Activated CD4-positive, alpha-beta memory T cell treated with anti-CD3 and anti-CD28 coated beads for 36 hours (primary cell): Measurements from ENCODE around the gene ATP1A1. TPM values are rescaled to one million over a fixed set of nuclear protein-coding genes. Genes with fewer than 3 reads are reported as not detected.

Source experiments
- CTCF ChIA-PET: fragments of 350-600 bp; sonication (Branson Sonifier 250); formaldehyde crosslinking; loops from one replicate; lab custom pipeline; 2021; ENCODE audit warnings: antibody characterized with exemption, inconsistent platforms; lab: Charles Lee
- POLR2A ChIA-PET: fragments of 350-600 bp; sonication (Branson Sonifier 250); formaldehyde crosslinking; loops from one replicate; lab custom pipeline; 2021; ENCODE audit warnings: antibody characterized with exemption; lab: Charles Lee
- DNase-seq: peaks from one replicate; pipeline ENCODE4 v3.0.0-alpha.2; 2020
- H3K27ac Mint-ChIP-seq: one replicate; pipeline ENCODE4 v1.8.0; 2021; ENCODE audit warnings: mixed read lengths
- H3K27me3 Mint-ChIP-seq: one replicate; pipeline ENCODE4 v1.8.0; 2021; ENCODE audit warnings: mixed read lengths
- H3K36me3 Mint-ChIP-seq: one replicate; pipeline ENCODE4 v1.8.0; 2021; ENCODE audit warnings: mixed read lengths
- H3K4me1 Mint-ChIP-seq: one replicate; pipeline ENCODE4 v1.8.0; 2021; ENCODE audit warnings: low read depth, mixed read lengths
- H3K4me3 Mint-ChIP-seq: one replicate; pipeline ENCODE4 v1.8.0; 2021; ENCODE audit warnings: mild to moderate bottlenecking, mixed read lengths
- H3K9me3 Mint-ChIP-seq: one replicate; pipeline ENCODE4 v1.8.0; 2021; ENCODE audit warnings: mixed read lengths
- intact Hi-C: fragments of 100-400 bp; cut with micrococcal nuclease; formaldehyde crosslinking; loops from one replicate; pipeline ENCODE4 v1.15.1; 2023
- total RNA-seq, 2 experiments: library from RNA; stranded (reverse); gene quantifications; one replicate each; pipeline ENCODE4 v1.2.3, GENCODE V29; 2021

Gene ATP1A1
- total RNA-seq, 2 experiments from 2014 or later = 253 to 258 TPM

DNA sequence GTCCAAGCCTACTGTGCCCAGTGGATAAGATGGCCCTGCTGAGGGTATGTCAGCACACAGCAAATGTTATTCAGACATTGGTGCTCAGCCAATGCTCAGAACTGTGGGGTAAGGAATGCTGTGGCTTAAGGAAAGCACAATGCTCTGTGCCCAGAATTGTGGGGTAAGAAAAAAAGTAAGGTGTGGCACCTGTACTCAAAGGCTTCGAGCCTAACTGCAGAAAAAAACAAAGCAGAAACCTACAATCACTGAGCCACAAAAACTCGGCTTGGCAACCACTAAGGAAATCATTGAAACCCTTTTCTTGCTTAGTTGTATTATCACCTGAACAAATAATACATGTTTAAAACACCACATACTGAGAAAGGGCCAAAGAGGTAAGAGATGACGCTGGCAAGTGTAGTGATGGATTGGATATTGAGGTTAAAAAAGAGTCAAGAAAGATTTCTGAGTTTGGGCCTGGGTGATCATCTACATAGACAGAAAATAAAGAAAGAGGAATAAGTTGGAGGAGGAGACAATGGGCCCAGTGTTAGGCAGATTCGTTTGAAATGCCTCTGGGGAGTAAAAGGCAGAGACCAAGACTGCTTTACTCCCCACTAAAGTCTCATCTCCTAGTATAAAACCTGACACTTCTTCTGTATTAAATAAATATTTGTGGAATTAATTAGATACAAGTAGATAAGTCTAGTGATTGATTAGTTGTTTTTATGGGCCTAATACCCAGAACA is 25.9 kb upstream of the ATP1A1 start:
- Mint-ChIP-seq H3K4me3 (no peak overlapping the region), H3K4me1 (peaks cover 70% of the 10 kb centered on the region), H3K27me3 (no peaks in the 10 kb centered on the region), H3K36me3 (no peaks in the 10 kb centered on the region), H3K9me3 (peaks cover 4% of the 10 kb centered on the region), H3K27ac (no peak overlapping the region)
- no peak for DNase-seq
- CTCF ChIA-PET = no interaction called here
- intact Hi-C loops = no loop called here
- POLR2A ChIA-PET = no interaction called here

DNA sequence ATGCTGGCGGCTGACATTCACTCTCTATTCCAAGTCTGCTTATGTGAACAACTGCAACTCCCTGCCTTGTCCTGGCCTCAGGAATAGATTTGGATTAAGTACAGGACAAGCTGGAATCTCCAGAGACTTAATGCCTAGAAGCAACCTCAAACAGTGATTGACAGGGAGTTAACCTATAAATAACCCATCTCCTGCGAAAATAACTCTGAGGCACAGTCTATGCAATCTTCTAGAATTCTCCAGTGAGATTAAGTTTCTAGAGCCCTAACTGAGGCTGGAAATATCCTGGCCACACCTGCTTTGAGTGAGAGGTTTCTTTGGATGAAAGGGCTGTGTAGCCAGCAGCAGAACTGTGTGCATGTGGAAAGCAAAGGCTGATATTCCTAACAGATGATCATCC is 25.3 kb upstream of the ATP1A1 start:
- CTCF ChIA-PET = no interaction called here
- Mint-ChIP-seq H3K36me3 (no peaks in the 10 kb centered on the region), H3K27ac (no peak overlapping the region), H3K9me3 (peaks cover 4% of the 10 kb centered on the region), H3K4me3 (no peak overlapping the region), H3K4me1 (peaks cover 72% of the 10 kb centered on the region), H3K27me3 (no peaks in the 10 kb centered on the region)
- intact Hi-C loops = no loop called here
- POLR2A ChIA-PET = no interaction called here
- DNase-seq = no peak

DNA sequence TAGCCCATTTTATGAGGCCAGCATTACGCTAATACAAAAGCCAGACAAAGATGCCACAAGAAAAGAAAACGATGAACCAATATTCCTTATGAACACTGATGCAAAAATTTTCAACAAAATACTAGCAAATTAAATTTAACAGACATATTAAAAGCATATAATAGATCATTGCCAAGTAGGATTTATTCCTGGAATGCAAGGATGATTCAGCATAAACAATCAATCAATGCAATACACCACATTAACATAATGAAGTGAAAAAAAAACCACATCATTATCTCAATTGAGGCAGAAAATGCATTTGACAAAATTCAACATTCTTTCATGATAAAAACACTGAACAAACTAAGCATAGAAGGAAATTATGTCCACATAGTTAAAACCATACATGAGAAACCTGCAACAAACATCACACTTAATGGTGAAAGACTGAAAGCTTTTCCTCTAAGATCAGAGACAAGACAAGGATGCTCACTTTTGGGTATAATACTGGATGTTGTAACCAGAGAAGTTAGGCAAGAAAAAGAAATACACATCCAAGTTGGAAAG is 22.9 kb upstream of the ATP1A1 start:
- CTCF ChIA-PET = interaction anchor here (1.7 kb wide), 1 partner anchor 135 kb away, joined by 4 read pairs; no protein-coding TSS in a partner anchor
- H3K36me3 Mint-ChIP-seq = no peaks in the 10 kb centered on the region

DNA sequence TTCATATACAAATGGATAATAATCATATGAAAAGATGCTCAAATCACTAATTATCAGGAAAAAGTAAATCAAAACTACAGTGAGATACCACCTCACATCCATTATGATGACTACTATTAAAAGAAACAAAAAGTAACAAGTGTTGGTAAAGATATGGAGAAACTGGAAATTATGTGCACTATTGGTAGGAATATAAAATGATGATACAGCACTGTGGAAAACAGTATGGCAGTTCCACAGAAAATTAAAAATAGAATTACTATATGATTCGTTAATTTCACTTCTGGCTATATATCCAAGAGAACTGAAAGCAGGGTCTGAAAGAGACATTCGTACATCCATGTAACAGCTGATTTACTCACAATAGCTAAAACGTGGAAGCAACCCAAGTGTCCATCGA is 21.1 kb upstream of the ATP1A1 start:
- CTCF ChIA-PET = no interaction called here
- POLR2A ChIA-PET = interaction anchor here (1.5 kb wide), 1 partner anchor 26 kb away, joined by 3 read pairs; no protein-coding TSS in a partner anchor
- H3K27ac Mint-ChIP-seq = peak overlapping the region; percentile 19

More for the DNA sequence above, 22.9 kb upstream of the ATP1A1 start:
- intact Hi-C loops = no loop called here
- Mint-ChIP-seq H3K27me3 (no peaks in the 10 kb centered on the region), H3K4me3 (no peak overlapping the region), H3K4me1 (peaks cover 54% of the 10 kb centered on the region), H3K27ac (no peak overlapping the region), H3K9me3 (peaks cover 4% of the 10 kb centered on the region)
- no peak for DNase-seq
- POLR2A ChIA-PET = no interaction called here

DNA sequence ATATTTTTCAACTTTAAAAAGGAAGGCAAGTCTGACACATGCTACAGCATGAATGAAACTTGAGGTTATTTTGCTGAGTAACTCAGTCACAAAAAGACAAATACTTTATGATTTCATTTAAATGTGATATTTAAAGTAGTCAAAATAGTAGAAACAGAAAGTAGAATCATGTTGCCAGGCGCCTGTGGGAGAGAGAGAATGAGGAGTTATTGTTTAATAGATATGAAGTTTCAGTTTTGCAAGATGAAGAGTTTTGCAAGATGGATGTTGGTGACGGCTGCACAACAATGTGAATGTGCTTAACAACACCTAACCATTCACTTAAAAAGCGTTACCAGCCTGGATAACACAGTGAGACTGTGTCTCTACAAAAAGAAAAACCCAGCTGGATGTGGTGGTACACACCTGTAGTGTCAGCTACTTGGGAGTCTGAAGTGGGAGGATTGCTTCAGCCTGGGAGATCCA is 20.7 kb upstream of the ATP1A1 start:
- H3K9me3 Mint-ChIP-seq = peaks cover 4% of the 10 kb centered on the region
- ChIA-PET CTCF (no interaction called here), POLR2A (interaction anchor here (0.7 to 1.5 kb wide), 2 partner anchors 24 to 25 kb away, joined by 3 read pairs; no protein-coding TSS in a partner anchor)
- intact Hi-C loops = loop anchor here (1.0 to 2.0 kb wide), 2 partner anchors 26 kb away; no protein-coding TSS in a partner anchor
- peak; percentile 39 for DNase-seq
- H3K27ac Mint-ChIP-seq = peak overlapping the region; percentile 19
- H3K27me3 Mint-ChIP-seq = no peaks in the 10 kb centered on the region
- peaks cover 45% of the 10 kb centered on the region for H3K4me1 Mint-ChIP-seq
- H3K4me3 Mint-ChIP-seq = peak overlapping the region; percentile 44
- no peaks in the 10 kb centered on the region for H3K36me3 Mint-ChIP-seq

More for the DNA sequence above, 21.1 kb upstream of the ATP1A1 start:
- DNase-seq = no peak
- Mint-ChIP-seq H3K27me3 (no peaks in the 10 kb centered on the region), H3K36me3 (no peaks in the 10 kb centered on the region), H3K9me3 (peaks cover 4% of the 10 kb centered on the region), H3K4me3 (peak overlapping the region; percentile 44), H3K4me1 (peaks cover 45% of the 10 kb centered on the region)
- intact Hi-C loops = loop anchor here (1.0 to 2.0 kb wide), 2 partner anchors 25 to 26 kb away; no protein-coding TSS in a partner anchor

DNA sequence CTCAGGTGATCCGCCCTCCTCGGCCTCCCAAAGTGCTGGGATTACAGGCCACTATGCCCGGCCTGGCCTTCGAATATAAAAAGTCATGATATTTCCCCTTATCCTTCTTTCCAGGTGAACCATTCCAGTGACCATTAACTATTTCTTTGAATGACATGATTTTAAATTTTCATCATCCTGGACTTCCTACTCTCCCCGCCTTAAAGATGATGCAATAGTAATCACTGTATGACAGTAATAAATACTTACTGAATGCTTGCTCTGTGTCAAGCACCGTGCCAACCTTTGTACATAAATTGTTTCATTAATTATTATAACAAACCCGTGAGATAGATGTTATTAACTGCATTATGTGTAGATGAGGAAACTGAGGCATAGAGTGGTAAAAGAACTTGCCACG is 19.9 kb upstream of the ATP1A1 start:
- DNase-seq = no peak
- POLR2A ChIA-PET = interaction anchor here (0.7 to 1.5 kb wide), 2 partner anchors 23 to 24 kb away, joined by 3 read pairs; no protein-coding TSS in a partner anchor
- intact Hi-C loops = loop anchor here (2.0 kb wide), 1 partner anchor 26 kb away; no protein-coding TSS in a partner anchor
- Mint-ChIP-seq H3K27me3 (no peaks in the 10 kb centered on the region), H3K4me1 (peaks cover 39% of the 10 kb centered on the region), H3K36me3 (no peaks in the 10 kb centered on the region), H3K4me3 (no peak overlapping the region), H3K9me3 (peaks cover 2% of the 10 kb centered on the region), H3K27ac (no peak overlapping the region)
- CTCF ChIA-PET = no interaction called here

DNA sequence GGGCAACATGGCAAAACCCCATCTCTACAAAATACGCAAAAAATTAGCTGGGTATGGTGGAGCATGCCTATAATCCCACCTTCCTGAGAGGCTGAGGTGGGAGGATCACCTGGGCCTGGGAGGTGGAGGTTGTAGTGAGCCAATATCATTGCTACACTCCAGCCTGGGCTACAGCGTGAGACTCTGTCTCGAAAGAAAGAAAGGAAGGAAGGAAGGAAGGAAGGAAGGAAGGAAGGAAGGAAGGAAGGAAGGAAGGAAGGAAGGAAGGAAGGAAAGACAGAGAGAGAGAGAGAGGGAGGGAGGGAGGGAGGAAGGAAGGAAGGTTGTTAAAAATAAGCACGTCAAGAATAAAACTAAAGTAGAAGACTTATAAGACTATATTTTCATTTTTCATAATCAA is 17.0 kb upstream of the ATP1A1 start:
- Mint-ChIP-seq H3K27ac (no peak overlapping the region), H3K4me3 (no peak overlapping the region), H3K9me3 (no peaks in the 10 kb centered on the region), H3K27me3 (no peaks in the 10 kb centered on the region), H3K36me3 (no peaks in the 10 kb centered on the region), H3K4me1 (peaks cover 29% of the 10 kb centered on the region)
- ChIA-PET CTCF (interaction anchor here (1.1 to 2.7 kb wide), 2 partner anchors 129 to 143 kb away, joined by 4 to 13 read pairs; no protein-coding TSS in a partner anchor), POLR2A (no interaction called here)
- intact Hi-C loops = no loop called here
- no peak for DNase-seq

DNA sequence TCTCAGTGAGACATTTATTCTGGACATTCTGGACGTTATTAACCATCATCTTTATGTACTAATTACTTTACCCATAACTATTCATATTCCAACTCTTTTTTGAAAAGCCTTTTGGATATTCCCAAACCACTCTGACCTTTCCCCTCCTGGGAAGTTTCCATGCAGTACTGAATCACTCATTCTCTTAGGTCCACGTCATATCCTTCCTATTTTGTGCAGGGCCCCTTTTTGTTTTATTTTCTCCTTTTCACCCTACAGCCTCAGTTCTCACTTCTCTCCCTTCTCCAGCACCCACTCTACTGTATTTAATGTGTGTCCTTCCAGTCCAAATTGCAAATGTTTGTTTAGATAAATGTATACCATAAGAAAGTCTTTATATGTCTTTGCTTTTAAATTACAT is 16.4 kb upstream of the ATP1A1 start:
- no peaks in the 10 kb centered on the region for H3K27me3 Mint-ChIP-seq
- no peak overlapping the region for H3K27ac Mint-ChIP-seq
- no peak overlapping the region for H3K4me3 Mint-ChIP-seq
- ChIA-PET CTCF (interaction anchor here (2.7 kb wide), 1 partner anchor 128 kb away, joined by 13 read pairs; no protein-coding TSS in a partner anchor), POLR2A (no interaction called here)
- intact Hi-C loops = no loop called here
- H3K9me3 Mint-ChIP-seq = no peaks in the 10 kb centered on the region
- DNase-seq = no peak
- no peaks in the 10 kb centered on the region for H3K36me3 Mint-ChIP-seq
- H3K4me1 Mint-ChIP-seq = peaks cover 24% of the 10 kb centered on the region

DNA sequence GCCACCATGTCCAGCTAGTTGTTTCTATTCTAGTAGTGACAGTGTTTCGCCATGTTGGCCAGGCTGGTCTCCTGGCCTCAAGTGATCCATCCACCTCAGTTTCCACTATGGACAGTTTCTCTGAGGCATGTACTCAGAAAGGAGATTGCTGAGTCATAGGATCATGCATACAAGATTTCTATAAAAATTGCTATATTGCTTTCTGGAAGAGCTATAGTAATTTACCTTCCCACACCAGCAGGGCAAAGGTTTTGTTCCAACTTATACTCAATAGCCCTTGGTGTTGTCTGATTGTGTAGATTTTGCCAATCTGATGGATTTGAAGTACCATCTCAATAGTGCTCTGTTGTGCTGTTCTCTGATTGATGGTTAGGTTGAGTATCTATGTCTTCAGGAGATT is 15.6 kb upstream of the ATP1A1 start:
- Mint-ChIP-seq H3K9me3 (no peaks in the 10 kb centered on the region), H3K4me1 (peaks cover 16% of the 10 kb centered on the region), H3K27ac (no peak overlapping the region), H3K4me3 (no peak overlapping the region), H3K36me3 (no peaks in the 10 kb centered on the region), H3K27me3 (no peaks in the 10 kb centered on the region)
- POLR2A ChIA-PET = no interaction called here
- DNase-seq = no peak
- CTCF ChIA-PET = interaction anchor here (0.7 to 2.7 kb wide), 5 partner anchors 127 to 218 kb away, joined by 3 to 19 read pairs (median 8); no protein-coding TSS in a partner anchor
- intact Hi-C loops = no loop called here

DNA sequence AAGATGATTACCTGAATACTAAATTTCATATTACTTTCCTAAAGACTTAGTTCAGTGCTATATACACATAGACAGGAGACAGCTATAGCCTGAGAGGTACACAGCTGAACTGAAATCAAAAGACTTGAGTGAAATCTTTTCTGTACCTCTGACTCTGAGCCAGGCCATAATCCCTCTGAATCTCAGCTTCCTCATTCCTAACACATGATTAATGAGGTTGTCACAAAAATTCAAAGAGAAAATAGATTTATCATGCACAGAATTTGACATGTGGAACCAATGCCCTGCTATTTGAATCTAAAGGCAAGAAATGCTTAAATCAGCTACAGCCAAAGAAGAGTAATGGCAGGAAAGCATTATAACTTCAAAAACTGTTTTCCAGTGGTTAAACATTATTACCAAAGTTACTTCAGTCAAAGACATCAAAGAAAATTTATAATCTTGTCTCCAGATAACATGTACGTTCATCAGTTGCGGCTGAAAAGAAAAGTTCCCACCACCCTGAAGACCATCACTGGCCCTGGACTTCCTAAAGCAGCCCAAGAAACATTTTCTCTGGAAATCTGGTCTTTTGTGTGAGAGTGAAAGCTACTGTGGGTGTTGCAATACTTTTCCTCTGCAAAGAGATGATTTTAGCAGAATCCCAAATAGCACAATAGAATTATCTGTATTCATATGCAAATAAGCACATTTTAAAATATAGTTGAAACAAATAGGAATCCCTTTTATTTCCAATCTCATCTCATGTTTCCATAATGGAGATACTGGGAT is 13.8 kb upstream of the ATP1A1 start:
- ChIA-PET CTCF (interaction anchor here (0.7 to 2.7 kb wide), 5 partner anchors 33 to 523 kb away, joined by 3 to 19 read pairs (median 4); no protein-coding TSS in a partner anchor), POLR2A (no interaction called here)
- no peaks in the 10 kb centered on the region for H3K36me3 Mint-ChIP-seq
- no peaks in the 10 kb centered on the region for H3K27me3 Mint-ChIP-seq
- H3K9me3 Mint-ChIP-seq = no peaks in the 10 kb centered on the region
- H3K4me3 Mint-ChIP-seq = no peak overlapping the region
- intact Hi-C loops = no loop called here
- H3K4me1 Mint-ChIP-seq = peaks cover 11% of the 10 kb centered on the region
- no peak overlapping the region for H3K27ac Mint-ChIP-seq
- no peak for DNase-seq

DNA sequence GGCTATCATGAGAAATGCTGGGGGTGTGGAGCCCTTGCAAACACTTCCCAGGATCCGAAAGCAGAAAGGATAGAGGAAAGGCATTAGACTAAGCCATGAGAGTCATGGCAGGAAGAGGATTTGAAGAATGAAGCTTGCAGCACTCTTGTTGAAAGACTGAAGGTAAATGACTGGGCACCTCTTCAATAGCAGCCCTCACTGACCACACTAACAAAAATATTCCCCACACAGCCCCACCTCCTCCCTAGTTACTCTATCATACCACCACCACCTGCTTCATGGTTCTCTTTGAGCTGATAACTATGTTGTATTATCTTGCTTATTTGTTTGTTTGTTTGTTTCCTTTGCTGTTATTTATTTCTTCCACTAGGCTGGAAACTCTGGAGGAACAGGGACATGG is 13.2 kb upstream of the ATP1A1 start:
- Mint-ChIP-seq H3K27ac (no peak overlapping the region), H3K4me1 (peaks cover 11% of the 10 kb centered on the region), H3K4me3 (no peak overlapping the region), H3K27me3 (no peaks in the 10 kb centered on the region), H3K9me3 (no peaks in the 10 kb centered on the region), H3K36me3 (no peaks in the 10 kb centered on the region)
- ChIA-PET CTCF (interaction anchor here (0.7 to 2.7 kb wide), 4 partner anchors 49 to 522 kb away, joined by 3 to 8 read pairs (median 4); no protein-coding TSS in a partner anchor), POLR2A (no interaction called here)
- intact Hi-C loops = loop anchor here (1.0 kb wide), 1 partner anchor 125 kb away; no protein-coding TSS in a partner anchor
- no peak for DNase-seq
